ENCODE data around the gene TTLL13.
A peak's percentile ranks its signal among the peaks of the same experiment; 100 is the strongest.

The TTLL13 gene

DNA sequence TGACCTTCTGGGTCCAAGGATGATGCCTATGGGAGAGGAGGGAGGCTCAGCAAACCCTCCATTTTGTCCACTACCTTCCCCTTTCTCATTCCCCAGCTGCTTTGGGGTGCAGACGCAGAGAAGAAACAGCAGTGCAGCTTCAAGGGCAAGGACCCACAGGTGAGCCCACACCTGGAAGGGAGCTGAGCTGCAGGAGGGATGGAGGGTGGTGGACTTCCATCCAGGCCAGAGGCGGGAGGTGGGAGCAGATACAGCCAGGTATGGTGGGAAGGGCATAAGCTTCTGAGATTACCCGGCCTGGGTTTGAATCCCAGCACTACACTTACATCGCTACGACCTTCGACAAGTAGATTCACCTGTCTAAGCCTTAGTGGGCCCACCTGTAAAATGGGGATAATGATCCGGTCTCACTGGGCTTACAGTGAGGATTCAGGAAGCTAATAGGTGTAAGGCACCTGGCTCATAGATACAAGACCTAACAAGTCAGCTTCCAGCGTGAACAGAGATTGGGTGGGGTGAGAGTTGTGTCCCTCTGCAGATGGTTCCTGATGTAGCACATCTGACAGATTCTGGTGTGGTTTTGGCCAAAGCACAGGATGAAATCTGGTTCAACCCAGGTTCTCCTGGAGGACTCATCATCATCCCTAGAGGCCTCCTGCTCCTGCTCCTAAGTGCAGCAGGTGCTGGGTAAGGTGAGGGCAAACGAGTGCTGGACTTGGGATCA, 31.5 kb upstream of the TTLL13 start:
- DNase-seq: no peak

DNA sequence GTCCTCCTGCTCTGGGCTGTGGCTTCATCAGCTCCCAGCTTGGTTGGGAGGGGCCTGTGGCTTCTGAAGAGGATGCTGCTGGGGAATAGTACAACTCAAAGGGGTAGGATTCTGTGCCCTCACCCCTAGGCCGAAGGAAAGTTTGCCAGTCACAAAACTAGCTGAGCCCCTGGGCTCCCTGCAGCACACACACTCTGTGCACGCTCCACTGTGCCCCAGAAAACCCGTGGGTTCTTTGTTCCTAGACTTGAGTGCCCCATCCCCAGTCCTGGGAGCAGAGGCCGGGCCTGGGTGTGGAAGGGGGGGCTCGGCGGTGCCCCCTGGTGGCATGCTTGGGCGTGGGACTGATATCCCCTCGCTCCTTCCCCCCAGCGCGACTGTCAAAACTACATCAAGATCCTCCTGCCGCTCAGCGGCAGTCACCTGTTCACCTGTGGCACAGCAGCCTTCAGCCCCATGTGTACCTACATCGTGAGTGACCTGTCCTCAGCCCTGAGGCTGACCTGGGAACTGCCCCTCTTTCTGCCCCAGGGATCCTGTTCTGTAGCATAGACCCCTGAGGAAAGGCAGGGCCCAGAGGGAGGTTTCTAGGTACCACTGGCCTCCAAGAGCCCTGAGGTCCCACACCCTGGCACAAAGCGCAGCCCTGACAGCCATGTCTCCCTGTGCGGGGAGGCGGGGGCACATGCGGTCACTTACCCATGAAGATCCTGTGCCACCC, 29.8 kb upstream of the TTLL13 start:
- peak; percentile 42 for DNase-seq

DNA sequence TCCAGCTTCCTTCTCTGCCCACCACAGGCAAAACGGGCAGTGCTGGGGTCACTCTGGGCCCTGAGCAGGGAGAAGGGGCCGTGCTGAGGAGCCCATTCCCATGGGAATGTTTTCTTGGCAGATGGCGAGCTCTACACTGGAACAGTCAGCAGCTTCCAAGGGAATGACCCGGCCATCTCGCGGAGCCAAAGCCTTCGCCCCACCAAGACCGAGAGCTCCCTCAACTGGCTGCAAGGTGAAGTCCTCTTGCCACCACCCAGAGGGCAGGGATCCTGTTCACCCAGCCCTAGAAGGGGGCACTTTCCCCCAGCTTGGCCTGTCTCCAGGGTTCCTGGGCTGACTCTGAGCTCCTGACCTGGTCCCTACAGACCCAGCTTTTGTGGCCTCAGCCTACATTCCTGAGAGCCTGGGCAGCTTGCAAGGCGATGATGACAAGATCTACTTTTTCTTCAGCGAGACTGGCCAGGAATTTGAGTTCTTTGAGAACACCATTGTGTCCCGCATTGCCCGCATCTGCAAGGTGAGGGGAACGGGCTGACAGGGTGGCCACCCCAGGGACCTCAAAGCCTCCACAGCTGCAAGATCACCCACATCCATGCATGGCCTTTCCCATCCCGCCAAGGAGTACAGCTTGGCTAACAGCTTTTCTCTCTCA, 28.0 kb upstream of the TTLL13 start:
- no peak for DNase-seq

DNA sequence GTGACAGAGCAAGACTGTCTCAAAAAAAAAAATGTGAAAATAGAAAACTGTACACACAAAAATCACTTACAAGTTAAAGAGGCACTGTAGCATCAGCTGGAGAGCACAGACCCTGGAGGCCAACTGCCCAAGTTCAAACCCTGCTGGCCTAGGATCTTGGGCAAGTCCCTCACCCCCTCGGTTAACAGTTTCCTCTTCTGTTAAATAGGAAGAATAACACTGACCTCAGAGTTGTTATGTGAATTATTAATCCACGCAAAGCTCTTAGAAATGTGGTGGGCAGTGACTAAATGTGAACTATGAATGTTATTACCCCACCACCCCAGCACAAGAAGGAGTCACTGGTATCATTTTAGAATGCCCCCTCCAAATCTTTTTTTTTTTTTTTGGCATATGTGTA, 26.8 kb upstream of the TTLL13 start:
- no peak for DNase-seq

DNA sequence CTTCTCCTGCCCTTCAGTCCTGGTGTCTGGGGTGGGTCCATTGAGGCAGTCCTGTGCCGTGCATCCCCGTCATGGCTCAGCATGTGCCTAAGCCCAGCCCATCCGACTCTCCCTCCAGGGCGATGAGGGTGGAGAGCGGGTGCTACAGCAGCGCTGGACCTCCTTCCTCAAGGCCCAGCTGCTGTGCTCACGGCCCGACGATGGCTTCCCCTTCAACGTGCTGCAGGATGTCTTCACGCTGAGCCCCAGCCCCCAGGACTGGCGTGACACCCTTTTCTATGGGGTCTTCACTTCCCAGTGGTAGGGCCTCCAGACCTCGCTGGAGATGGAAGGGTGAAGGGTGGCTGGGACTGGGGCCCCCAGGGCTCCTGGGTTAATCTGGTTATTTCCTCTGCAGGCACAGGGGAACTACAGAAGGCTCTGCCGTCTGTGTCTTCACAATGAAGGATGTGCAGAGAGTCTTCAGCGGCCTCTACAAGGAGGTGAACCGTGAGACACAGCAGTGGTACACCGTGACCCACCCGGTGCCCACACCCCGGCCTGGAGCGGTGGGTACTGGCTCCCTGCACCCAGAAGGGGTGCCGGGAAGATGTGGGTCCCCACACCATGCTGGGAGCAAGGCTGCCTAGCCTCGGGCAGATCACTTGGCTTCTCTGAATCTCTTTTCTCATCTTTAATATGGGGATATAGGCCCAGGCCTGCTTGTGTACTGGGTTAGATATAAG, 25.8 kb upstream of the TTLL13 start:
- DNase-seq: no peak

DNA sequence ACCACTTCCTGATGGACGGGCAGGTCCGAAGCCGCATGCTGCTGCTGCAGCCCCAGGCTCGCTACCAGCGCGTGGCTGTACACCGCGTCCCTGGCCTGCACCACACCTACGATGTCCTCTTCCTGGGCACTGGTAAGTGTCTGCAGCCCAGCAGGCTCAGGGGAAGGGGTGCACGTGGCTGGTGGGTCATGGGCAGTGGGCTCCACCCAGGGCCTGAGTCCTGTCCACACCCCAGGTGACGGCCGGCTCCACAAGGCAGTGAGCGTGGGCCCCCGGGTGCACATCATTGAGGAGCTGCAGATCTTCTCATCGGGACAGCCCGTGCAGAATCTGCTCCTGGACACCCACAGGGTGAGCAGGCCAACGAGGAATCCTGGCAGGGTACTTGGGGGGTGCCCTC, 24.3 kb upstream of the TTLL13 start:
- no peak for DNase-seq

DNA sequence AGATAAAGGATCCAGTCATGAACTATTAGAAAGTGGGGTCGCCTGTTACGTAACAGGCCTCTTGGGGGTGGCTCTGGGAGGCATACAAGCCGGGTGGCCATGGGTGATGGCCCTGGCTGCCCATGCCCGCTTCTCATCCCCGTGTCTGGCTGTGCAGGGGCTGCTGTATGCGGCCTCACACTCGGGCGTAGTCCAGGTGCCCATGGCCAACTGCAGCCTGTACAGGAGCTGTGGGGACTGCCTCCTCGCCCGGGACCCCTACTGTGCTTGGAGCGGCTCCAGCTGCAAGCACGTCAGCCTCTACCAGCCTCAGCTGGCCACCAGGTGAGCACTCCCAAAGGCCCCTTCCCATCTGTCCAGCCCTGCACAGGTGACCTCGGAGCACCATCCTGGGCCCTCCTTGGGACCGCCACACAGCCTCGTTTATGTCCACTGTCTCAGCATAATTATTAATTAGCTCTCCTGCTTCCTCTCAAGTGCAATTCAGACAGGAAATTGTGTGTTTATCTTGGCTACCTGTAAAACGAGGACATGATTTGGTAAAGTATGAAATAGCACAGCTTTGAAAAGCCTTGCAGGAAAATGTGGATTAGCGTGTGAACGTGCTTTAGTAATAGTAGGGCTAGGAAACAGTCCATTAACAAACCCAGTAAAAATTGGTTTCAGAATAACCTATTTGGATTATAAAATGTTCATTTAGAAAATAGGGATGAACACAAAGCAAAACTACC, 23.7 kb upstream of the TTLL13 start:
- DNase-seq: no peak

DNA sequence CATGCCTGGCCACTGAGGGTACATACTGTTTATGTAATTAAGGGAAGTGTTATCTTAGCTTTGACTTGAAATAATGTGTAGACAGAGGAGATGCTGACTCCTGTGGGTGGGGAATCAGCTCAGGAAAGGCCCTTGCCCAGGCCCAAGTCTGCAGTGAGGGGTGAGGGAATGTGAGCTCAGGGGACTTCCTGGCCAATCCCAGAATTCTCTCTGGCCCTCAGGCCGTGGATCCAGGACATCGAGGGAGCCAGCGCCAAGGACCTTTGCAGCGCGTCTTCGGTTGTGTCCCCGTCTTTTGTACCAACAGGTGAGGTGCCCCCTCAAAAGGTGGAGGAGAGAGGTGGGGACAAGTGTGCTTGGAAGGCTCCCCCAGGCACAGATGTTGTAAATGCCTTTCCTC, 22.0 kb upstream of the TTLL13 start:
- DNase-seq: no peak

DNA sequence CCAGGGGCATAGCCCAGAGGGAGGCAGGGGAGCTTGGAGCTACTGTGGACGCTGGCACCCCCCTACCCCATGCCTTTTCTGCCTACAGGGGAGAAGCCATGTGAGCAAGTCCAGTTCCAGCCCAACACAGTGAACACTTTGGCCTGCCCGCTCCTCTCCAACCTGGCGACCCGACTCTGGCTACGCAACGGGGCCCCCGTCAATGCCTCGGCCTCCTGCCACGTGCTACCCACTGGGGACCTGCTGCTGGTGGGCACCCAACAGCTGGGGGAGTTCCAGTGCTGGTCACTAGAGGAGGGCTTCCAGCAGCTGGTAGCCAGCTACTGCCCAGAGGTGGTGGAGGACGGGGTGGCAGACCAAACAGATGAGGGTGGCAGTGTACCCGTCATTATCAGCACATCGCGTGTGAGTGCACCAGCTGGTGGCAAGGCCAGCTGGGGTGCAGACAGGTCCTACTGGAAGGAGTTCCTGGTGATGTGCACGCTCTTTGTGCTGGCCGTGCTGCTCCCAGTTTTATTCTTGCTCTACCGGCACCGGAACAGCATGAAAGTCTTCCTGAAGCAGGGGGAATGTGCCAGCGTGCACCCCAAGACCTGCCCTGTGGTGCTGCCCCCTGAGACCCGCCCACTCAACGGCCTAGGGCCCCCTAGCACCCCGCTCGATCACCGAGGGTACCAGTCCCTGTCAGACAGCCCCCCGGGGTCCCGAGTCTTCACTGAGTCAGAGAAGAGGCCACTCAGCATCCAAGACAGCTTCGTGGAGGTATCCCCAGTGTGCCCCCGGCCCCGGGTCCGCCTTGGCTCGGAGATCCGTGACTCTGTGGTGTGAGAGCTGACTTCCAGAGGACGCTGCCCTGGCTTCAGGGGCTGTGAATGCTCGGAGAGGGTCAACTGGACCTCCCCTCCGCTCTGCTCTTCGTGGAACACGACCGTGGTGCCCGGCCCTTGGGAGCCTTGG, 21.3 kb upstream of the TTLL13 start:
- no peak for DNase-seq

DNA sequence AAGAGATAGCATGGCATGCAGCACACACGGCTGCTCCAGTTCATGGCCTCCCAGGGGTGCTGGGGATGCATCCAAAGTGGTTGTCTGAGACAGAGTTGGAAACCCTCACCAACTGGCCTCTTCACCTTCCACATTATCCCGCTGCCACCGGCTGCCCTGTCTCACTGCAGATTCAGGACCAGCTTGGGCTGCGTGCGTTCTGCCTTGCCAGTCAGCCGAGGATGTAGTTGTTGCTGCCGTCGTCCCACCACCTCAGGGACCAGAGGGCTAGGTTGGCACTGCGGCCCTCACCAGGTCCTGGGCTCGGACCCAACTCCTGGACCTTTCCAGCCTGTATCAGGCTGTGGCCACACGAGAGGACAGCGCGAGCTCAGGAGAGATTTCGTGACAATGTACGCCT, 20.4 kb upstream of the TTLL13 start:
- DNase-seq: no peak

DNA sequence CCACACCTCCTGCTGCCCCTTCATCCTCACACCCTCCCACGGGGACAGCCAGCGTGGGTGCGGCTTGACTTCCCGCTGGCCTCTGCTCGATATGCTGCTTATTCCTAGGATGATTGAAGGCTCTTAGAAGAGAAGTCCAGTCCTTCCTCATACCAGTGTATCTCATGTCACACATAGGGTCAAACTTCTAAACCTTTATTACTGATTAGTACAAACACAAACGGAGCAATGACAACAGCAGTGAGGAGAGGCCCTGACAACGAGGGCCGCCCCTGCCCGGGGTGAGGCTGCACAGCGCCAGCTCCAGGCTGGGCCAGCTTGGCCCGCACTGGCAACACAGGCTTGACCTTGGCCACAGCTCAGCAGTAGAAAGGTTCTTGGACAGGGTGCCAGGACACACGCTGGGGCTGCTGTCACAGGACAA, 19.3 kb upstream of the TTLL13 start:
- DNase-seq: no peak

DNA sequence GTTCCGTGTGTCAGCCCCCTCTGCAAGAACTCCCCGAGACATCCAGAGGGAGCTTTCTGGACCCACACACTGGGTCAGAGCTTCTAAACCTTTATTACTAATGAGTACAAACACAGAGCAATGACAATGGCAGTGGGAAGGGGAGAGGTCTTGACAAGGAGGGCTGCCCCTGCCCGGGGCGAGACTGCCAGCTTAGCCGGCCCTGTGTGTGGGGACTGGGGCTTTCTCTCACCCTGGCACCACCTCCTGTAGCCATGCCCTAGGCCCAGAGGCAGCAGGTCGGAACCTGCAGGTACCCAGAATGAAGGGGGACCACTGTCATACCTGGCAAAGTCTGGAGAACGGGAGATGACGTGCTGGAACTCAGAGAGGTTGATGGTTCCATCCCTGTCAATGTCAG, 18.7 kb upstream of the TTLL13 start:
- DNase-seq: no peak

DNA sequence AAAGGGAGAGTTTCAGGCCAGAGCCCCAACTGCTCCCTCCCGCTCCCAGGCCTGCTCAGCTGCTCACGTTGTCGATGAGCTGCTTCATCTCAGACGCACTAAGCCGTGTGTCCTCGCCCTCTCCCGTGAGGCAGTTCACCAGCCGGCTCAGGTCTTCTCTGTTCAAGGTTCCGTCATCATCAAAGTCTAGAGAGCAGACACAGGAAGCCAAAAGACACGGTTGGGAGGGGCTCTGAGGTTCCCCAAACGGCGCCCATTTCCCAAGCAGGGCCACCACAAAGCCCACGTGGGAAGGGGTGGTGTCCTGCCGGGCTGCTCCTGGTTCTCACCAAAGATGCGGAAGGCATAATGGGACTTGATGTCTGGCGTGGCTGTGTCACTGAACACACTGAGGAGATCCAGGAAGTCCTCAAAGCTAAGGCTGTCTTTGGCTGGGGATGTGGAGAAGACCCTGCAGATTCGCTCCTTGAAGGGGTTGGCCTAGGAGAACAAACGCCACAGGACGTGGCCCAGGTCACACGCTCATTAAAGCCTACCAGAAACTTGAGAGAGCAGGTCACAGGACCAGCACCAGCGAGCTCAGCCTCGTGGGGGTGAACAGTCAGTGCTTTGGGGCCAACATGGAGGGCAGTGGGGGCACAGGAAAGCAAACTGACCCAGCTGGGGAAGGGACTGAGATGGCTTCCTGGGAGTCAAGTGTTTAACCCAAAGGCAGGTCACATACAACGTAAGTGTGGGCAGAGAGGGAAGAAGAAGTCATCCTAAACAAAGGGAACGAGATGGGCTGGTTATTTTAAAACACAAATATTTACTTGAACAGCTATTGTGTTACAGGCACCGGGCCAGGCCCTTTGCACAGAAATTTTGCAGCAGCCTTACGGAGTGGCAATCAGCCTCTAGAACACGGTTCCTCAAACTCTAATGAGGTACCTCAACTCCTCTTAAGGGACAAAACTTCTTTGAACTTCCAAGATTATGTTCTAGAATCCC, 18.0 kb upstream of the TTLL13 start:
- peak; percentile 78 for DNase-seq

DNA sequence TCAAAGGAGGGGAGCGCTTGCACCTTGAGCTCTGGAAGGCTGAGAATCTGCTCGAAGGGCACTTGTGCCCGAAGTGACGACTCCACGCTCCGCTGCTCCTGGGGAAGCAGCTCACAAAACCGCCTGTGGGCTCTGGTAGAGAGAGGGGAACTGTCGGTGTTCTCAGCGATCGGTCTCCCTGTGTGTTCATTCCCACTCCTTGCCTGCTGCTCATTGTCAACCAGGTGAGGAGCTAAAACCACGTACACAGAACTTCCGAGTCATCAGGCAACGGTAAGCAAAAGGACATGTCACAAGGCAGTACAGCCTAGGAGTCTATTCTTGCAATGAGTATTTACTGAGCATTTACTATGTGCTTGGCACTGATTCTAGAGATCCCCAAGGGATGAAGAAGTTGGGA, 17.2 kb upstream of the TTLL13 start:
- DNase-seq: no peak

DNA sequence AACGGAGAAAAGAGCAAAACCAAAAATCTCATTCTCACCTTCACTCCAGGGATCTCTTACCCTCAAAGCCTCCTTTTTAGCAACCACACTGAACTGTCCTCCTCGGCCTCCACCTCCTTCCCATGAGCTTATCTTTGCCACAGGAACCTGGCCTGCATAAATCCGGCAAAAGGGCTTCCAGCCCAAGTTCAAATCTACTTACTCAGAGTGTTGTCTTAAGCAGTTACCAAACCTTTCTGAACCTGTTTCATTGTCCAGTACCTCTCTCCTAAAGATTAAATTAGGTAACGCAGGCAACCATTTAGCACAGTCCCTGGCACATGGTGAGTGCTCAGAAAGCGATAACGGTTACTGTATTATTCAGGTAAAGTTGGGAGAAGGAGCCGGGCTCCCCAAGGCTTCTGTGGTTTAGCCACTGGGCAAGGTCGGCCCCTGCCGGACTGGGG, 16.4 kb upstream of the TTLL13 start:
- DNase-seq: no peak

DNA sequence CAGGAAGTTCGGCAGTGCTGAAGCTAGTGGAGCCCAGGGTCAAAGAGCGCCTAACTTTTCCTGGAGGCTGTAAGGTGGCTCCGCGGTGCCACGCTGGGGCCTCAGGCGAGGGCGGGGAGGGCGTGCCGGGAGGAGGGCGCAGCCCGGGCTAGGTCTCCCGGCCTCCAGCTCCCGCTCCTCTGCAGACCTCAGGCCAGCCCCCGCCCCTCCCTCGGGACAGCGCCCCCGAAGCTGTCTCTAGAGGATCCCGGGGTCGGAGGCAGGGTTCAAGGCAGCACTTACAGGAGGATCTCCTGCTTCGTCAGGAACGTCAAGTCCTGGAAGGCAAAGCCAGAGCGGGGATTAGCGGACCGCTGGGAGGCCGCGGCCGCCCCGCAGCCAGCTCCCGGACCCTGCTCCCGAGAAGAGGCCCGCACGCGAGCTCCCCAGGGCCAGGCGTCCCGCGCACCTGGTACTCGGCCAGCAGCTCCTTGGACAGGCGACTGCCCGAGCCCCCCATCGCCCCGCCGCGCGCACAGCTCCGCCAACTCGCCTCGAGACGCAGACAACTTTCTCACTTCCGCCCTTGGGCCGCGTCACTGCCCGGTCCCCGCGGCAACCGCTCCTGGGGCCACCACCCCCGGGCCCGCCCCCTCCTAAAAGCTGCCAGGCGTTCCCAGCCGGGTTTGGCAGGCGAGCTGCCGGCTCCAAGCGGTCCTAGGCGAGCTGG, 15.8 kb upstream of the TTLL13 start, which contains the start of gene CIB1:
CIB1 (minus strand) TSS at position 555 of the 709 bp plus-strand sequence; CDS start at position 499, 56 bp downstream.
- peak; percentile 96 for DNase-seq

DNA sequence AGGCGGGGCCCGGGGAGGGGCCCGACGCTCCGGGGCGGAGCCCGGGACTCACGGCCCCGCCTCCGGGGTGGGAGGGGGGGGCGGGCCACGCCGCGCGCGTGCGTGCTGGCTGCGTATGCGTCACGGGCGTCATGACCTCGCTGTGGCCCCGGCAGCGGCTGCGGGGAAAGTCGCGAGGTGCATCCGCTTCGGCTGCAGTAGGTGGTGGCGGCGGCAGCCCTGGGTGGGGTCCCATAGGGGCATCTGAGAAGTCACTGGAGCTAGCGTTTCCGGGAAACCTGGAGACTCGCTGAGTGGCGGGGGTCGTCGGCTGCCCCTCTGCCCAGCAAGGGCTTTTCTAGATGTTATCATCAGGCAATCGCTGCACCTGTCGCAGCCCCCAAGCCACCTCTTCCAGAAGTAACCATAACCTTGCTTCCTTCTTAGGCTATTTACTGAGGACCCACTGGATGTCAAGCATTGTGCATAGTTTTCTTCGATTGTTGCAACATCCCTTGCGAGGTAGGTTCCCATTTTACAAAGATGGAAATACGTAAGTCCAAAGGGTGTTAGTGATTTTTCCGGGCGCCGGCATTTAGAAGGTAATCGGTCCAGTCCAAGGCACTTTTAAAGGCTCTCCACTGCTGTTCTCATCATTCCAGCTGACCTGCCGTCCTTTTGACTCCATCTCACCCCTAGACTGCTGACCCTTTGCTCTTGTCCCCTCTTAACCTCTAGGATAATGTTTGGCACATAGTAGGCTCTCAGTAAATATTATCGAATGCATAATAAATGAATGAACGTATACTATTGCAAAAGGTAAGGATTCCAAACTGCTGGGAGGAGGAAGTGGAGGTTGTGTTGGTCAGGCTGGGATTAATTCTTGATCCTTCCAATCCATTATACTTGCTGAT, 15.0 kb upstream of the TTLL13 start, which contains the start of gene GDPGP1:
GDPGP1 (plus strand) TSS at position 114 of the 893 bp plus-strand sequence. CDS start 6,700 bp downstream, outside the sequence.
- no peak for DNase-seq

DNA sequence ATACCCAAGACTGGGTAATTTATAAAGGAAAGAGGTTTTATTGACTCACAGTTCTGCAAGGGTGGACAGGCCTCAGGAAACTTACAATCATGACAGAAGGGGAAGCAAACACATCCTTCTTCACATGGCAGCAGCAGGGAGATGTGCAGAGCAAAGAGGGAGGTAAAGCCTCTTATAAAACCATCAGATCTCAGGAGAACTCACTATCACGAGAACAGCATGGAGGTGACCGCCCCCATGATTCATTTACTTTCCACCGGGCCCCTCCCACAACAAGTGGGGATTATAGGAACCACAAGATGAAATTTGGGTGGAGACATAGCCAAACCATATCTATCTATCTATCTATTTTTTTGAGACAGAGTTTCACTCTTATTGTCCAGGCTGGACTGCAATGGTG, 10.0 kb upstream of the TTLL13 start:
- DNase-seq: no peak

All from effector CD4-positive, alpha-beta T cell (primary cell).